Measurements from ENCODE around the gene SART3. TPM values are rescaled to one million over a fixed set of nuclear protein-coding genes. Genes with fewer than 3 reads are reported as not detected.

SART3 gene, protein sequence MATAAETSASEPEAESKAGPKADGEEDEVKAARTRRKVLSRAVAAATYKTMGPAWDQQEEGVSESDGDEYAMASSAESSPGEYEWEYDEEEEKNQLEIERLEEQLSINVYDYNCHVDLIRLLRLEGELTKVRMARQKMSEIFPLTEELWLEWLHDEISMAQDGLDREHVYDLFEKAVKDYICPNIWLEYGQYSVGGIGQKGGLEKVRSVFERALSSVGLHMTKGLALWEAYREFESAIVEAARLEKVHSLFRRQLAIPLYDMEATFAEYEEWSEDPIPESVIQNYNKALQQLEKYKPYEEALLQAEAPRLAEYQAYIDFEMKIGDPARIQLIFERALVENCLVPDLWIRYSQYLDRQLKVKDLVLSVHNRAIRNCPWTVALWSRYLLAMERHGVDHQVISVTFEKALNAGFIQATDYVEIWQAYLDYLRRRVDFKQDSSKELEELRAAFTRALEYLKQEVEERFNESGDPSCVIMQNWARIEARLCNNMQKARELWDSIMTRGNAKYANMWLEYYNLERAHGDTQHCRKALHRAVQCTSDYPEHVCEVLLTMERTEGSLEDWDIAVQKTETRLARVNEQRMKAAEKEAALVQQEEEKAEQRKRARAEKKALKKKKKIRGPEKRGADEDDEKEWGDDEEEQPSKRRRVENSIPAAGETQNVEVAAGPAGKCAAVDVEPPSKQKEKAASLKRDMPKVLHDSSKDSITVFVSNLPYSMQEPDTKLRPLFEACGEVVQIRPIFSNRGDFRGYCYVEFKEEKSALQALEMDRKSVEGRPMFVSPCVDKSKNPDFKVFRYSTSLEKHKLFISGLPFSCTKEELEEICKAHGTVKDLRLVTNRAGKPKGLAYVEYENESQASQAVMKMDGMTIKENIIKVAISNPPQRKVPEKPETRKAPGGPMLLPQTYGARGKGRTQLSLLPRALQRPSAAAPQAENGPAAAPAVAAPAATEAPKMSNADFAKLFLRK
- total RNA-seq (2022; extraction: Qiagen RNA extraction; ENCODE audit: low read depth) = 41.3 to 50.5 TPM (median 42.2 TPM) in 5 replicates

GRCh38 chr12:108560752-108561719 lies at the start of gene SART3:
SART3 (minus strand) TSS chr12:108561173; CDS start chr12:108561154, 19 bp downstream.

GRCh38 chr12:108597559-108598471 lies 36.8 kb upstream of the SART3 start, which contains the start of gene TMEM119:
TMEM119 (minus strand) TSS chr12:108598084; CDS start chr12:108592383, 5,701 bp downstream.

GRCh38 chr12:108562348-108563135 lies 1.6 kb upstream of the SART3 start, which contains the start of gene ISCU:
ISCU (plus strand) TSS chr12:108562596; CDS start chr12:108562623, 27 bp downstream.

DNA sequence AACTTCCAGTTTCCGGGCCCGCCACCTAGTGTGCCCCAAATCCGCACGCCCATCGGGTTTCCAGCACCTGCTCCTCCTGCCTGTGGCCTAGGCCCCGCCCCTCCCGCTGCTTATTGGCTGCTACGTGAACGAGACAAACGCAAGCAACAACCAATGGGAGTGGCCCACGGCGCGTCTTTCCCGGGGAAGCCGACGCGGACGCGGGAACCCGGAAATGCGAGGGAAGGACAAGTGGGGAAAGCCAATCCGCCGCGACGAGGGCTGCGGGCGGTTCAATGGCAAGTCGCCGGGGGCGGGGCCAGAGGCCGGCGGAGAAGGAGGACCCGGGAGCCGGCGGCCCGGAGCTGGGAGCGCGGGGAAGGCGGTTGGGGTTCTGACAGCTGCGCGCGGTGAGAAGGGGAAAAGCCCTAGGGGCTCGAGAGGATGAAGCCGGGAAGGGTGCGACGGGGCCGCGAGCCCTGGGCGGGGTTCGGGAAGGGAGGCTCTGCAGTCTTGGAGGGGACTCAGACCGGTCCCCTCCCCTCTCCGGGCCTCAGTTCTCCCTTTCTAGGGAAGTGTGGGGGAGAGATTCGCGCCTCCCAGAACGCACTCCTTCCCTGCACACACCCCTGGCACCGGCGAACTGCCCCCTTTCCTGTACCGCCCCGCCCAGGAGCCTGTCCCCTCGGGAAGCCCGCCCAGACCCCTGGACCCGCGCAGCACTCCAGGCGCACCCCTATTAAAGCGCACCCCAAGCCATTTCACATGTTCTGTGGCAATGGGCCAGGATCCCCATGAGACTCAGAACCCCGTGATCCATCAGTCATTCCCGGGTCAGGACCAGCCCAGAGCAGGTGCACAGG lies 45.8 kb downstream of the SART3 start, which contains the start of gene FICD:
FICD (plus strand) TSS at position 305 of the 842 bp plus-strand sequence. CDS start 1,696 bp downstream, outside the sequence.

Other genes starting within 250 kb of the SART3 start
- gene CMKLR1, start 221.9 kb downstream of the SART3 start, total RNA-seq (2022; extraction: Qiagen RNA extraction; ENCODE audit: low read depth) = not detected in 5 replicates
- gene FICD, start 45.9 kb downstream of the SART3 start, total RNA-seq (2022; extraction: Qiagen RNA extraction; ENCODE audit: low read depth) = 3.6 to 4.2 TPM (median 4.0 TPM) in 5 replicates
- 87.7 to 117 TPM (median 96.6 TPM) in 5 replicates for gene ISCU, start 1.4 kb upstream of the SART3 start, total RNA-seq (2022; extraction: Qiagen RNA extraction; ENCODE audit: low read depth)
- gene TMEM119, start 36.9 kb upstream of the SART3 start, total RNA-seq (2022; extraction: Qiagen RNA extraction; ENCODE audit: low read depth) = 0.07 to 0.18 TPM (median 0.10 TPM) in 3 of 5 replicates, not detected in the others
- 0.44 to 1.1 TPM (median 1.0 TPM) in 5 replicates for gene SELPLG, start 72.7 kb upstream of the SART3 start, total RNA-seq (2022; extraction: Qiagen RNA extraction; ENCODE audit: low read depth)
- 172 to 211 TPM (median 193 TPM) in 5 replicates for gene CORO1C, start 170.3 kb upstream of the SART3 start, total RNA-seq (2022; extraction: Qiagen RNA extraction; ENCODE audit: low read depth)

Measured in A549 treated with CpdA at 1 μM for 4 hours (cell line).